Testis (tissue), 3 donors: ENCODE data around the gene GGT5. TPM values are rescaled to one million over a fixed set of nuclear protein-coding genes. Genes with fewer than 3 reads are reported as not detected.

ENCODE experiments used
- DNase-seq: peaks from one replicate; pipeline ENCODE4 v3.0.0-alpha.2; 2019
- H3K27ac ChIP-seq, 2 donors: fragments of 200-600 bp; sonication (generic); one replicate each; pipeline ENCODE4 v1.5.1; 2019
- H3K27me3 ChIP-seq: fragments of 200-600 bp; sonication (generic); one replicate; pipeline ENCODE4 v1.5.1; 2019
- H3K36me3 ChIP-seq: fragments of 200-600 bp; sonication (generic); one replicate; pipeline ENCODE4 v1.5.1; 2017; ENCODE audit warnings: low read depth; ENCODE audit errors: missing control alignments
- H3K4me1 ChIP-seq: fragments of 200-600 bp; sonication (generic); one replicate; pipeline ENCODE4 v1.5.1; 2019
- H3K4me3 ChIP-seq, 2 donors: fragments of 200-600 bp; sonication (generic); one replicate each; pipeline ENCODE4 v1.5.1; 2017 to 2019
- H3K9me3 ChIP-seq: fragments of 200-600 bp; sonication (generic); one replicate; pipeline ENCODE4 v1.5.1; 2017
- POLR2A ChIP-seq: fragments of 450-650 bp; IDR thresholded peaks from one replicate; pipeline ENCODE4 v1.6.1; 2017; ENCODE audit warnings: antibody characterized with exemption, mild to moderate bottlenecking, moderate library complexity
- WGBS, 2 donors: methylation state at CpG; one replicate each; pipeline ENCODE4 v1.1.5; 2018; 5-methylcytosine and 5-hydroxymethylcytosine counted together
- intact Hi-C: fragments of 100-400 bp; cut with DNase I; formaldehyde crosslinking; loops from one replicate; pipeline ENCODE4 v1.15.1; 2023; ENCODE audit warnings: low total_unique reads
- polyA plus RNA-seq: library from polyadenylated mRNA; stranded (reverse); fragments of 350-450 nt; fragmentation: Illumina TruSeq; extraction: RNeasy Lipid Tissue Mini Kit (QIAGEN cat#74804); gene quantifications from one replicate; pipeline ENCODE4 v1.2.3, GENCODE V29; 2014; ENCODE audit warnings: low read depth, low replicate concordance; ENCODE audit not compliant: insufficient read depth
- total RNA-seq, 2 donors: library from RNA; depleted of rRNA; stranded (reverse); fragments of >200 nt; gene quantifications; one replicate each; pipeline ENCODE4 v1.2.3, GENCODE V29; 2016
- TF ChIP-seq, protein P1 (sequence below), 3 experiments: fragments of 450-650 bp in 2 of 3; fragments of 200-600 bp in 1 of 3; sonication (generic) in 1 of 3; IDR thresholded peaks; one replicate each; pipeline ENCODE4 v1.5.1; 2016 to 2019; ENCODE audit warnings: antibody characterized with exemption in 3 of 3, mild to moderate bottlenecking in 2 of 3, moderate library complexity in 1 of 3

Gene GGT5
- total and polyA plus RNA-seq, 3 donors from 2014 or later: 15.0 to 27.1 (median 22.9) TPM

DNA sequence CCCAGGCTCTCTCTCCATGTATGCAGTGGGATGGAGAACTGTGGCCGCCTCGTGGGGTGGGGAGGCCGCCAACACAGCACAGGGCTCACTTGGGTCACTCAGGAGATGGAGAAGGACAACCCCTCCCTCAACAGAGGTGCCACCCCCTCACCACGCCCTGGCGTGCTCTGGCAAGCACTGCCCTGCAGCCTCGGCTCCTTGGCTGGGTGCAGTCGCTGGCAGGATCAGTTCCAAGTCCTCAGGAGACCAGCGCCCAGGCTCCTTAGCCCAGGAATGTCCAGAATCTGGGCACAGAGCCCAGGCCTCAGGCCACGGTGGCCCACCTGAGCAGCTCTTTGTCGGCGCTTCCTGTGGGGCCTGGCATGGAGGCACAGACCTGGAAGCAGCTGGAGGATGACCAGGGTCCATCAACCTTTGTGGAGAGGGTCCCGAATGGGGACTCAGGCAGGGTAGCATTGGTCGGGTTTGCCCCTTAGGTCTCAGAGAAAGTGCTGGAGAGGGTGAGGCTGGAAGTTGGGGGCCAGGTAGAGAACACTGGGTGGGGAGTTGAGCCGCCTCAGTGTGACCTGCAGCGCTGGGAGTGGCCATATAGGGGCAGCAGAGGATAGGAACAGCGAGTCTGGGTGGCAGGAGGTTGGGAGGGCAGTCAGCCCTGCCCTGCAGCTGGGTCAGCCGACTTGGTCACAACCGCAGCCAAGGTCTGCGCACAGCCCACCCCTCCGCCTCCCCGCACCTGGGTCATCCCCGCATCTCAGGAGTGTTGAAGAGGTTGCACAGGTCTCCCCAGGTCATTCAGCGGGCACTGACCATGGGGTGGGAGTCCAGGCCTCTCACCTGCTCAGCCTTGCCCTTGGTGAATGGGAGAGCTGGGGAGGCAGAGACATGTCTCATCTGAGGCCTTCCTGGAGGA lies 55.4 kb downstream of the GGT5 start:
- 44 to 59% methylated on average over 14 to 15 of the region's 23 CpGs for WGBS, 2 donors
- Histone ChIP-seq H3K27me3 (no peaks in the 10 kb centered on the region), H3K27ac (no peak overlapping the region), H3K4me1 (peaks cover 11% of the 10 kb centered on the region), H3K36me3 (no peaks in the 10 kb centered on the region), H3K9me3 (no peaks in the 10 kb centered on the region), H3K4me3 (no peak overlapping the region)
- peak; percentile 78 for DNase-seq
- intact Hi-C loops: no loop called here
- no peak for TF ChIP-seq POLR2A
- TF ChIP-seq, protein P1, sequence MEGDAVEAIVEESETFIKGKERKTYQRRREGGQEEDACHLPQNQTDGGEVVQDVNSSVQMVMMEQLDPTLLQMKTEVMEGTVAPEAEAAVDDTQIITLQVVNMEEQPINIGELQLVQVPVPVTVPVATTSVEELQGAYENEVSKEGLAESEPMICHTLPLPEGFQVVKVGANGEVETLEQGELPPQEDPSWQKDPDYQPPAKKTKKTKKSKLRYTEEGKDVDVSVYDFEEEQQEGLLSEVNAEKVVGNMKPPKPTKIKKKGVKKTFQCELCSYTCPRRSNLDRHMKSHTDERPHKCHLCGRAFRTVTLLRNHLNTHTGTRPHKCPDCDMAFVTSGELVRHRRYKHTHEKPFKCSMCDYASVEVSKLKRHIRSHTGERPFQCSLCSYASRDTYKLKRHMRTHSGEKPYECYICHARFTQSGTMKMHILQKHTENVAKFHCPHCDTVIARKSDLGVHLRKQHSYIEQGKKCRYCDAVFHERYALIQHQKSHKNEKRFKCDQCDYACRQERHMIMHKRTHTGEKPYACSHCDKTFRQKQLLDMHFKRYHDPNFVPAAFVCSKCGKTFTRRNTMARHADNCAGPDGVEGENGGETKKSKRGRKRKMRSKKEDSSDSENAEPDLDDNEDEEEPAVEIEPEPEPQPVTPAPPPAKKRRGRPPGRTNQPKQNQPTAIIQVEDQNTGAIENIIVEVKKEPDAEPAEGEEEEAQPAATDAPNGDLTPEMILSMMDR (IDR thresholded peaks at IDR 0.05): peak; percentile 79 to 88 (median 83)

DNA sequence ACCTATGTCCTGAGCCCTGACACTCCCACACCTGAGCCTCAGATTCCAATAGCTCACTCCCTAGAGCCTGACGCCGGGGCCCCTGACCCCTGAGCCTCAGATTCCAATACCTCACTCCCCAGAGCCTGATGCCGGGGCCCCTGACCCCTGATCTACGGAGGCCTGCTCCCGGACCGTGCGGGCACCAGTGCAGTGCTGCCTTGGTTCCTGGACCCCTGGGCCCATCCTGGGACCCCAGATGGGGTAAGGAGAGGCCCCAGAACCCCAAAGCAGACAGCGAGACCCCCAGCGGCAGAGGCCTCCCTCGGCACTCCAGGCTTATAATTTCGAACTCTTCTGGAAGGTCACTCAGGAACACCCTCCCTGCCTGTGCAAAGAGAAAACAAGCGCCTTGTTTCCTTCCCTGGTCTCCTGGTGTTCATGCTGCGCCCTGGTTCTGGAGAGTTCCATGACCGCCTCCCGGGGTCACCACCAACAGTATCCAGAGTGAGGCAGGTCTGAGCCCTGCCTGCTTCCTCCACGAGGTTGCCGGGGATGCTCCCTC lies 56.1 kb downstream of the GGT5 start:
- Histone ChIP-seq H3K36me3 (no peaks in the 10 kb centered on the region), H3K4me3 (no peak overlapping the region), H3K27ac (no peak overlapping the region), H3K9me3 (no peaks in the 10 kb centered on the region), H3K4me1 (peaks cover 11% of the 10 kb centered on the region), H3K27me3 (no peaks in the 10 kb centered on the region)
- intact Hi-C loops: no loop called here
- no peak for DNase-seq
- 79 to 98% methylated on average over 9 to 17 of the region's 17 CpGs for WGBS, 2 donors
- TF ChIP-seq POLR2A: no peak
- TF ChIP-seq, protein P1 (IDR thresholded peaks at IDR 0.05): no peak

DNA sequence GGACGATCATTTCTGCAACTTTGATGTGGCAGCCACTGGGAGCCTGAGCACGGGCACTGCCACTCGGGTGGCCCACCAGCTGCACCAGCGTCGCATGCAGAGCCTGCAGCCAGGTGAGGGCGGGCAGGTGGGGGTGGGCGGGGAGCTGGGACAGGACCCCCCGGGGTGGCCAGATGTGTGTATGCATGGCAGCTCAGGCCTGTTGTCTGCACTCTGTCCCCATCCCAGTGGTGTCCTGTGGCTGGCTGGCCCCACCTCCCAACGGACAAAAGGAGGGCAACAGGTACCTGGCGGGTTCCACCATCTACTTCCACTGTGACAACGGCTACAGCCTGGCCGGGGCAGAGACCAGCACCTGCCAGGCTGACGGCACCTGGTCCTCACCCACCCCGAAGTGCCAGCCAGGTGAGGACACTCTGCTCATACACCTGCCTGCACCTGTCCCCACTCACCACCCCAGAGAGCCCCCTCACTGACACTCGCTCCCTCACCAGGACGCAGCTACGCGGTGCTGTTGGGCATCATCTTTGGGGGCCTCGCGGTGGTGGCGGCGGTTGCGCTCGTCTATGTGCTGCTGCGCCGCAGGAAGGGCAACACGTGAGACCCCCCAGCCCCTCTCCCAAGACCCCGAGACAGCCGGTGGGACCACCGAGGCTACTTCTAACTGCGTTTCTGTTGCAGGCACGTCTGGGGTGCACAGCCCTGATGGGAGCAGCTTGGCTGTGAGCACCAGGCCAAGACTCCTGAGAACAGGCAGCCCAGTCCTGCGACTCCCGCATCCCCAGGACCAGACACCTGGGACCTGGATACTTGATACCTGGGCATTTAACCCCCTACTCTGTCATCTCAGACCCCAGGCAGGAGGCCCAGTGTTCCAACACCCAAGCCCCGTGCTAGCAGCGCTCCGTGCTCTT lies 56.9 kb downstream of the GGT5 start:
- Histone ChIP-seq H3K27ac (no peak overlapping the region), H3K4me3 (no peak overlapping the region), H3K36me3 (no peaks in the 10 kb centered on the region), H3K9me3 (no peaks in the 10 kb centered on the region), H3K4me1 (peaks cover 11% of the 10 kb centered on the region), H3K27me3 (no peaks in the 10 kb centered on the region)
- 93 to 94% methylated on average over 24 to 37 of the region's 37 CpGs for WGBS, 2 donors
- intact Hi-C loops: no loop called here
- TF ChIP-seq, protein P1 (IDR thresholded peaks at IDR 0.05): no peak
- TF ChIP-seq POLR2A: no peak
- DNase-seq: no peak

DNA sequence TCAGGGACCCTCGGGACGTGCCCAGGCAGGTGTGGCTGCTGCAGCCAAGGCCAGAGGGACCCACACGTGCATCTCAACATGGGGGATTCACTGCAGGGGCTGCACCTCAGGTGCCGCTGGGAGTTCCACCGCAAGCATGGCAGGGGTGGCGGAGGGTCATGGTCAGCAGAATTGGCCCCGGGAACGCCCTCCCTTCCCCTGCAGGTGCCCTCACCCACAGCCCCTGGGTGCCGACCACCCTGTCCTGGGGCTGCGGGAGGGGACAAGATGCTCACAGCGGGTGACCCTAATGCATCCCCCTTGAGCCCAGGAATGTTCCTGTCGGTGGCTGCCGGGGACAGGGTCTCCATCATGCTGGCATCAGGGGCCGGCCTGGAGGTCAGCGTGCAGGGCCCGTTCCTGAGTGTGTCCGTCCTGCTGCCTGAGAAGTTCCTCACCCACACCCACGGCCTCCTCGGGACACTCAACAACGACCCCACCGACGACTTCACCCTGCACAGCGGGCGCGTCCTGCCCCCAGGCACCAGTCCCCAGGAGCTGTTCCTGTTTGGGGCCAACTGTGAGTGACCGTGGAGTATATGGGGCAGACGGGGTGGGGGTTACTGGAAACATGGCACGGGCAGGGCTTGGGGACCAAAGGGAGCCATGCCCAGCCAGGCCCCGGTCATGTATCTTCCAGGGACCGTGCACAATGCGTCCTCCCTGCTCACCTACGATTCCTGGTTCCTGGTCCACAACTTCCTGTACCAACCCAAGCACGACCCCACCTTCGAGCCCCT lies 57.8 kb downstream of the GGT5 start:
- Histone ChIP-seq H3K4me3 (no peak overlapping the region), H3K36me3 (no peaks in the 10 kb centered on the region), H3K4me1 (peaks cover 11% of the 10 kb centered on the region), H3K27ac (no peak overlapping the region), H3K27me3 (no peaks in the 10 kb centered on the region), H3K9me3 (no peaks in the 10 kb centered on the region)
- intact Hi-C loops: no loop called here
- no peak for TF ChIP-seq POLR2A
- TF ChIP-seq, protein P1 (IDR thresholded peaks at IDR 0.05): no peak
- no peak for DNase-seq
- 78 to 90% methylated on average over 9 to 33 of the region's 34 CpGs for WGBS, 2 donors
